K562 (cell line): ENCODE results near the gene CCL13. TPM values are rescaled to one million over a fixed set of nuclear protein-coding genes. Genes with fewer than 3 reads are reported as not detected.

Experiments
- E2F1 ChIP-seq: sonication (generic); formaldehyde crosslinking; IDR thresholded peaks from 2 replicates; pipeline ENCODE4 v1.8.1; 2023; ENCODE audit warnings: mild to moderate bottlenecking, missing genetic modification reagents, moderate library complexity
- E2F4 ChIP-seq: sonication (generic); formaldehyde crosslinking; IDR thresholded peaks from 2 replicates; pipeline ENCODE4 v1.8.0; 2022; ENCODE audit warnings: mild to moderate bottlenecking, low read depth, missing genetic modification reagents
- ELF1 ChIP-seq: fragments of 200-800 bp; sonication (Bioruptor generic); IDR thresholded peaks from 2 replicates; pipeline ENCODE4 v1.6.1; 2016; ENCODE audit warnings: missing genetic modification characterization, missing compliant biosample characterization
- ILK ChIP-seq: fragments of 450-650 bp; IDR thresholded peaks from 2 replicates; pipeline ENCODE4 v1.6.1; 2016; ENCODE audit warnings: missing genetic modification characterization, low read depth, mild to moderate bottlenecking, missing compliant biosample characterization, moderate library complexity, borderline replicate concordance
- IRF2 ChIP-seq: sonication (generic); formaldehyde crosslinking; IDR thresholded peaks from 2 replicates; pipeline ENCODE4 v1.8.1; 2022; ENCODE audit warnings: mild to moderate bottlenecking, missing genetic modification reagents
- KHSRP ChIP-seq: fragments of 450-650 bp; IDR thresholded peaks from 2 replicates; pipeline ENCODE4 v1.6.1; 2017
- MAZ ChIP-seq, 2 experiments: fragments of 450-650 bp in 1 of 2; sonication (generic) in 1 of 2; formaldehyde crosslinking; IDR thresholded peaks in 1 of 2; conservative IDR thresholded peaks in 1 of 2; 2 replicates each; pipeline versions ENCODE4 v1.4.0 to v1.5.0; 2020; ENCODE audit warnings: mild to moderate bottlenecking in 1 of 2, missing genetic modification reagents in 1 of 2
- MEF2D ChIP-seq: conservative IDR thresholded peaks from 2 replicates; pipeline ENCODE4 v1.6.1; 2016; ENCODE audit warnings: low read depth, missing genetic modification characterization, missing compliant biosample characterization
- MXD1 ChIP-seq: fragments of 250-450 bp; sonication (Bioruptor Pico); IDR thresholded peaks from 2 replicates; pipeline ENCODE4 v1.8.0; 2021; ENCODE audit warnings: borderline replicate concordance, mild to moderate bottlenecking, moderate library complexity; ENCODE audit not compliant: poor library complexity, severe bottlenecking
- RCOR1 ChIP-seq, 2 experiments: IDR thresholded peaks; 2 replicates each; pipeline ENCODE4 v1.6.1; 2012; ENCODE audit warnings: low read depth in 2 of 2, low read length in 2 of 2, borderline replicate concordance in 1 of 2, improper control_type of control experiment in 1 of 2
- SRSF3 ChIP-seq: fragments of 200-400 bp; formaldehyde crosslinking; IDR thresholded peaks from 2 replicates; pipeline ENCODE4 v1.6.1; 2016; ENCODE audit warnings: mild to moderate bottlenecking, low read length, moderate library complexity; ENCODE audit not compliant: insufficient read depth
- TBP ChIP-seq: optimal IDR thresholded peaks from 2 replicates; pipeline ENCODE3; 2011; ENCODE audit warnings: low read depth, low read length, improper control_type of control experiment
- ZHX1 ChIP-seq: fragments of 150-350 bp; conservative IDR thresholded peaks from 2 replicates; pipeline ENCODE4 v1.6.1; 2014; ENCODE audit warnings: low read length
- ZNF12 ChIP-seq: sonication (generic); formaldehyde crosslinking; IDR thresholded peaks from 2 replicates; pipeline ENCODE4 v1.4.0; 2020; ENCODE audit warnings: mild to moderate bottlenecking, missing genetic modification reagents
- ZNF263 ChIP-seq: sonication (generic); formaldehyde crosslinking; IDR thresholded peaks from 2 replicates; pipeline ENCODE4 v1.8.0; 2022; ENCODE audit warnings: mild to moderate bottlenecking, missing genetic modification reagents, borderline replicate concordance
- ZNF655 ChIP-seq: fragments of 250-450 bp; sonication (Bioruptor Pico); IDR thresholded peaks from 2 replicates; pipeline ENCODE4 v1.5.0; 2021
- polyA plus RNA-seq, 8 experiments: library from polyadenylated mRNA; depleted of rRNA in 4 of 8; stranded (reverse) in 5 of 8; unstranded in 3 of 8; fragments of >200 nt; fragmentation: Nextera tagmentation in 2 of 8; fragmentation: Illumina TruSeq in 1 of 8; extraction: Ambion mirVana in 2 of 8; extraction: Trizol in 1 of 8; gene quantifications; 2 replicates each; pipeline versions ENCODE4 v1.2.1 to v1.2.3, GENCODE V29; 2011 to 2014; ENCODE audit warnings: inconsistent platforms in 1 of 8, missing spikeins in 1 of 8
- total RNA-seq, 7 experiments: library from RNA; depleted of rRNA in 6 of 7; stranded (reverse); fragments of >200 nt in 6 of 7; fragmentation: Illumina TruSeq in 2 of 7; extraction: Trizol in 2 of 7; gene quantifications; 2 replicates each; pipeline versions ENCODE4 v1.2.1 to v1.2.3, GENCODE V29; 2011 to 2021; ENCODE audit warnings: low replicate concordance in 1 of 7
- TF ChIP-seq, protein P1 (sequence below), 2 experiments: fragments of 450-650 bp in 1 of 2; IDR thresholded peaks; 2 replicates each; pipeline ENCODE4 v1.6.1; 2011 to 2017; ENCODE audit warnings: low read depth in 2 of 2, antibody characterized with exemption in 1 of 2, borderline replicate concordance in 1 of 2, low read length in 1 of 2, mild to moderate bottlenecking in 1 of 2, mixed read lengths in 1 of 2; ENCODE audit not compliant: control insufficient read depth in 1 of 2

The CCL13 gene
- total and polyA plus RNA-seq, 9 of the 15 experiments (the other 6 are each of a cell fraction or from before 2014, with no cell fraction given): not detected

GRCh38 chr17:34347063-34347462 is 9.2 kb upstream of the CCL13 start (continued):
- no peak for TF ChIP-seq E2F4 (CRISPR knock-in tag)
- no peak for TF ChIP-seq E2F1 (CRISPR knock-in tag)
- no peak for TF ChIP-seq MXD1
- TF ChIP-seq ZNF12 (CRISPR knock-in tag): no peak
- no peak for TF ChIP-seq ILK (tag)
- no peak for TF ChIP-seq ZHX1
- TF ChIP-seq, protein P1, sequence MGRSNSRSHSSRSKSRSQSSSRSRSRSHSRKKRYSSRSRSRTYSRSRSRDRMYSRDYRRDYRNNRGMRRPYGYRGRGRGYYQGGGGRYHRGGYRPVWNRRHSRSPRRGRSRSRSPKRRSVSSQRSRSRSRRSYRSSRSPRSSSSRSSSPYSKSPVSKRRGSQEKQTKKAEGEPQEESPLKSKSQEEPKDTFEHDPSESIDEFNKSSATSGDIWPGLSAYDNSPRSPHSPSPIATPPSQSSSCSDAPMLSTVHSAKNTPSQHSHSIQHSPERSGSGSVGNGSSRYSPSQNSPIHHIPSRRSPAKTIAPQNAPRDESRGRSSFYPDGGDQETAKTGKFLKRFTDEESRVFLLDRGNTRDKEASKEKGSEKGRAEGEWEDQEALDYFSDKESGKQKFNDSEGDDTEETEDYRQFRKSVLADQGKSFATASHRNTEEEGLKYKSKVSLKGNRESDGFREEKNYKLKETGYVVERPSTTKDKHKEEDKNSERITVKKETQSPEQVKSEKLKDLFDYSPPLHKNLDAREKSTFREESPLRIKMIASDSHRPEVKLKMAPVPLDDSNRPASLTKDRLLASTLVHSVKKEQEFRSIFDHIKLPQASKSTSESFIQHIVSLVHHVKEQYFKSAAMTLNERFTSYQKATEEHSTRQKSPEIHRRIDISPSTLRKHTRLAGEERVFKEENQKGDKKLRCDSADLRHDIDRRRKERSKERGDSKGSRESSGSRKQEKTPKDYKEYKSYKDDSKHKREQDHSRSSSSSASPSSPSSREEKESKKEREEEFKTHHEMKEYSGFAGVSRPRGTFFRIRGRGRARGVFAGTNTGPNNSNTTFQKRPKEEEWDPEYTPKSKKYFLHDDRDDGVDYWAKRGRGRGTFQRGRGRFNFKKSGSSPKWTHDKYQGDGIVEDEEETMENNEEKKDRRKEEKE (IDR thresholded peaks at IDR 0.05; ENCODE audit: borderline replicate concordance in 1 of 2, control insufficient read depth in 1 of 2, low read depth in 2 of 2, low read length in 1 of 2): no peak
- TF ChIP-seq IRF2 (CRISPR knock-in tag): no peak
- TF ChIP-seq ELF1 (tag): no peak
- TF ChIP-seq ZNF263 (CRISPR knock-in tag): no peak
- TF ChIP-seq MEF2D (tag): 0 out of 2 replicates have a peak, but pooled peaks have one; percentile 16
- peak in 1 of 2 experiments; percentile 76; a peak in 2 of 4 replicates for TF ChIP-seq RCOR1 (IDR thresholded peaks at IDR 0.05; ENCODE audit: borderline replicate concordance in 1 of 2, low read depth in 2 of 2, low read length in 2 of 2)
- TF ChIP-seq KHSRP: no peak
- no peak for TF ChIP-seq SRSF3
- no peak for TF ChIP-seq ZNF655 (CRISPR knock-in tag)
- no peak for TF ChIP-seq TBP
- no peak; a peak in 1 of 4 replicates for TF ChIP-seq MAZ (CRISPR knock-in tag; conservative IDR thresholded peaks at IDR 0.05 in 1 of 2, IDR thresholded peaks at IDR 0.05 in 1 of 2)
